ENCODE data around the gene MED17. TPM values are rescaled to one million over a fixed set of nuclear protein-coding genes. Genes with fewer than 3 reads are reported as not detected.

The MED17 gene
- total RNA-seq, 1 experiment from 2014 or later = 41.1 TPM

DNA sequence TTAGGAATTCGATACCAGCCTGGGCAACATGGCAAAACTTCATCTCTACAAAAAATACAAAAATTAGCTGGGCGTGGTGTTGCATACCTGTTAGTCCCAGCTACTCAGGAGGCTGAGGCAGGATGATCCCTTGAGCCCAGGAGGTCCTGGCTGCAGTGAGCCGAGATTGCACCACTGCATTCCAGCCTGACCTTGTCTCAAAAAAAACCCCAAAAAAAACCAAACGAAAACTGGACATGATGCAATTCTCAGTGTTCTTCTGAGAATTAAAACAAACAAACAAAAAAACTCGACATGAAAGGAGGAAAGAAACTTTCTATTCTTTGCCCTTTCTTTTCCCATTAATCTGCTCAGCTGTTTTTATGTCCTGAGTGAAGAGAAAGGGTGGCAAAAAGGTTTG lies 7.4 kb downstream of the MED17 start:
- ChIA-PET RAD21 (ENCODE audit: low non-redundant PET in 1 of 2, low total read pairs in 2 of 2, uncharacterized antibody in 2 of 2, unreplicated experiment in 2 of 2) (no interaction called here), CTCF (no interaction called here), POLR2A (no interaction called here)
- H3K9me2 ChIP-seq (ENCODE audit: insufficient read depth) = no peaks in the 10 kb centered on the region
- H3K4me3 ChIP-seq (replicated peaks in 1 of 2; ENCODE audit: low read depth in 1 of 2, low read length in 2 of 2) = no peak overlapping the region
- no peak for DNase-seq (ENCODE audit: low read depth, low spot score)
- peaks cover 78% of the 10 kb centered on the region for H3K79me2 ChIP-seq (ENCODE audit: insufficient read depth, low read length)
- intact Hi-C loops (cut with micrococcal nuclease) = loop anchor here (10.0 kb wide), 1 partner anchor 713 kb away; no protein-coding TSS in a partner anchor
- H3K36me3 ChIP-seq (ENCODE audit: control insufficient read depth in 1 of 2, insufficient read depth in 2 of 2, low read length in 2 of 2) = peaks cover 56 to 63% of the 10 kb centered on the region in 2 experiments
- no peaks in the 10 kb centered on the region for H3K9me3 ChIP-seq (ENCODE audit: control insufficient read depth in 1 of 2, insufficient read depth in 1 of 2, low read depth in 1 of 2, low read length in 2 of 2)
- H3K4me1 ChIP-seq (ENCODE audit: control insufficient read depth in 1 of 2, insufficient read depth in 2 of 2, low read length in 2 of 2) = no peaks in the 10 kb centered on the region
- no peak for ATAC-seq
- H3K27me3 ChIP-seq (ENCODE audit: insufficient read depth, low read length) = no peaks in the 10 kb centered on the region
- TF ChIP-seq CEBPB (IDR thresholded peaks at IDR 0.05; ENCODE audit: low read depth) (no peak), ZNF274 (IDR thresholded peaks at IDR 0.05; ENCODE audit: low read depth, low read length) (no peak), JUND (IDR thresholded peaks at IDR 0.05) (no peak), CBX3 (IDR thresholded peaks at IDR 0.05; ENCODE audit: low read depth) (no peak), RAD21 (IDR thresholded peaks at IDR 0.05; ENCODE audit: low read depth) (no peak), YY1 (IDR thresholded peaks at IDR 0.05; ENCODE audit: extremely low read depth, insufficient replicate concordance, low read depth, low read length) (no peak), ELF1 (IDR thresholded peaks at IDR 0.05; ENCODE audit: borderline replicate concordance, low read depth) (no peak), ZFX (IDR thresholded peaks at IDR 0.05) (no peak), POLR2AphosphoS5 (IDR thresholded peaks at IDR 0.05; ENCODE audit: low read depth, low read length) (no peak), EZH2phosphoT487 (IDR thresholded peaks at IDR 0.05; ENCODE audit: borderline replicate concordance) (no peak), EZH2 (IDR thresholded peaks at IDR 0.05) (no peak), SRF (IDR thresholded peaks at IDR 0.05; ENCODE audit: low read depth) (no peak), SP1 (IDR thresholded peaks at IDR 0.05; ENCODE audit: low read depth) (no peak), EGR1 (IDR thresholded peaks at IDR 0.05; ENCODE audit: low read depth) (no peak), FOSL1 (IDR thresholded peaks at IDR 0.05; ENCODE audit: low read depth) (no peak)
- TF ChIP-seq, protein P1, sequence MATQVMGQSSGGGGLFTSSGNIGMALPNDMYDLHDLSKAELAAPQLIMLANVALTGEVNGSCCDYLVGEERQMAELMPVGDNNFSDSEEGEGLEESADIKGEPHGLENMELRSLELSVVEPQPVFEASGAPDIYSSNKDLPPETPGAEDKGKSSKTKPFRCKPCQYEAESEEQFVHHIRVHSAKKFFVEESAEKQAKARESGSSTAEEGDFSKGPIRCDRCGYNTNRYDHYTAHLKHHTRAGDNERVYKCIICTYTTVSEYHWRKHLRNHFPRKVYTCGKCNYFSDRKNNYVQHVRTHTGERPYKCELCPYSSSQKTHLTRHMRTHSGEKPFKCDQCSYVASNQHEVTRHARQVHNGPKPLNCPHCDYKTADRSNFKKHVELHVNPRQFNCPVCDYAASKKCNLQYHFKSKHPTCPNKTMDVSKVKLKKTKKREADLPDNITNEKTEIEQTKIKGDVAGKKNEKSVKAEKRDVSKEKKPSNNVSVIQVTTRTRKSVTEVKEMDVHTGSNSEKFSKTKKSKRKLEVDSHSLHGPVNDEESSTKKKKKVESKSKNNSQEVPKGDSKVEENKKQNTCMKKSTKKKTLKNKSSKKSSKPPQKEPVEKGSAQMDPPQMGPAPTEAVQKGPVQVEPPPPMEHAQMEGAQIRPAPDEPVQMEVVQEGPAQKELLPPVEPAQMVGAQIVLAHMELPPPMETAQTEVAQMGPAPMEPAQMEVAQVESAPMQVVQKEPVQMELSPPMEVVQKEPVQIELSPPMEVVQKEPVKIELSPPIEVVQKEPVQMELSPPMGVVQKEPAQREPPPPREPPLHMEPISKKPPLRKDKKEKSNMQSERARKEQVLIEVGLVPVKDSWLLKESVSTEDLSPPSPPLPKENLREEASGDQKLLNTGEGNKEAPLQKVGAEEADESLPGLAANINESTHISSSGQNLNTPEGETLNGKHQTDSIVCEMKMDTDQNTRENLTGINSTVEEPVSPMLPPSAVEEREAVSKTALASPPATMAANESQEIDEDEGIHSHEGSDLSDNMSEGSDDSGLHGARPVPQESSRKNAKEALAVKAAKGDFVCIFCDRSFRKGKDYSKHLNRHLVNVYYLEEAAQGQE (IDR thresholded peaks at IDR 0.05; ENCODE audit: low read depth) = no peak
- TF ChIP-seq, protein P2, sequence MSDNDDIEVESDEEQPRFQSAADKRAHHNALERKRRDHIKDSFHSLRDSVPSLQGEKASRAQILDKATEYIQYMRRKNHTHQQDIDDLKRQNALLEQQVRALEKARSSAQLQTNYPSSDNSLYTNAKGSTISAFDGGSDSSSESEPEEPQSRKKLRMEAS (IDR thresholded peaks at IDR 0.05) = no peak
- TF ChIP-seq, protein P3, sequence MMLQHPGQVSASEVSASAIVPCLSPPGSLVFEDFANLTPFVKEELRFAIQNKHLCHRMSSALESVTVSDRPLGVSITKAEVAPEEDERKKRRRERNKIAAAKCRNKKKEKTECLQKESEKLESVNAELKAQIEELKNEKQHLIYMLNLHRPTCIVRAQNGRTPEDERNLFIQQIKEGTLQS (IDR thresholded peaks at IDR 0.05) = no peak
- TF ChIP-seq, protein P4, sequence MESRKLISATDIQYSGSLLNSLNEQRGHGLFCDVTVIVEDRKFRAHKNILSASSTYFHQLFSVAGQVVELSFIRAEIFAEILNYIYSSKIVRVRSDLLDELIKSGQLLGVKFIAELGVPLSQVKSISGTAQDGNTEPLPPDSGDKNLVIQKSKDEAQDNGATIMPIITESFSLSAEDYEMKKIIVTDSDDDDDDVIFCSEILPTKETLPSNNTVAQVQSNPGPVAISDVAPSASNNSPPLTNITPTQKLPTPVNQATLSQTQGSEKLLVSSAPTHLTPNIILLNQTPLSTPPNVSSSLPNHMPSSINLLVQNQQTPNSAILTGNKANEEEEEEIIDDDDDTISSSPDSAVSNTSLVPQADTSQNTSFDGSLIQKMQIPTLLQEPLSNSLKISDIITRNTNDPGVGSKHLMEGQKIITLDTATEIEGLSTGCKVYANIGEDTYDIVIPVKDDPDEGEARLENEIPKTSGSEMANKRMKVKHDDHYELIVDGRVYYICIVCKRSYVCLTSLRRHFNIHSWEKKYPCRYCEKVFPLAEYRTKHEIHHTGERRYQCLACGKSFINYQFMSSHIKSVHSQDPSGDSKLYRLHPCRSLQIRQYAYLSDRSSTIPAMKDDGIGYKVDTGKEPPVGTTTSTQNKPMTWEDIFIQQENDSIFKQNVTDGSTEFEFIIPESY (IDR thresholded peaks at IDR 0.05; ENCODE audit: extremely low read depth, insufficient replicate concordance, low read length) = no peak
- H3K4me2 ChIP-seq (ENCODE audit: low read length) = no peak overlapping the region
- no peak overlapping the region for H3K9ac ChIP-seq (ENCODE audit: low read length)
- no peak overlapping the region for H3K27ac ChIP-seq (ENCODE audit: low read depth, low read length)
- no peak overlapping the region for H2AFZ ChIP-seq (ENCODE audit: low read depth, low read length, poor library complexity, severe bottlenecking)
- BruUV-seq (replicated peaks) = no TSS peak
- peaks cover 22% of the 10 kb centered on the region for H4K20me1 ChIP-seq (ENCODE audit: insufficient read depth)
